Hematopoietic multipotent progenitor cell (in vitro differentiated cells): ENCODE data around the gene CFAP97. TPM values are rescaled to one million over a fixed set of nuclear protein-coding genes. Genes with fewer than 3 reads are reported as not detected.
A peak's percentile ranks its signal among the peaks of the same experiment; 100 is the strongest.
"Not testable (repeated sequence)": the region's sequence is repeated elsewhere in the genome, so short reads cannot be mapped to it uniquely, and the experiment has no call there.

Experiments
- DNase-seq, 3 donors: peaks; one replicate each; pipeline ENCODE4 v3.0.0-alpha.2; 2011 to 2015; ENCODE audit warnings: low read depth in 2 of 3, low spot score in 2 of 3
- total RNA-seq: library from RNA; depleted of rRNA; stranded (reverse); fragments of >200 nt; gene quantifications from one replicate; pipeline ENCODE4 v1.2.3, GENCODE V29; 2012

The CFAP97 gene
- total RNA-seq, 1 donor: 10.0 TPM

DNA sequence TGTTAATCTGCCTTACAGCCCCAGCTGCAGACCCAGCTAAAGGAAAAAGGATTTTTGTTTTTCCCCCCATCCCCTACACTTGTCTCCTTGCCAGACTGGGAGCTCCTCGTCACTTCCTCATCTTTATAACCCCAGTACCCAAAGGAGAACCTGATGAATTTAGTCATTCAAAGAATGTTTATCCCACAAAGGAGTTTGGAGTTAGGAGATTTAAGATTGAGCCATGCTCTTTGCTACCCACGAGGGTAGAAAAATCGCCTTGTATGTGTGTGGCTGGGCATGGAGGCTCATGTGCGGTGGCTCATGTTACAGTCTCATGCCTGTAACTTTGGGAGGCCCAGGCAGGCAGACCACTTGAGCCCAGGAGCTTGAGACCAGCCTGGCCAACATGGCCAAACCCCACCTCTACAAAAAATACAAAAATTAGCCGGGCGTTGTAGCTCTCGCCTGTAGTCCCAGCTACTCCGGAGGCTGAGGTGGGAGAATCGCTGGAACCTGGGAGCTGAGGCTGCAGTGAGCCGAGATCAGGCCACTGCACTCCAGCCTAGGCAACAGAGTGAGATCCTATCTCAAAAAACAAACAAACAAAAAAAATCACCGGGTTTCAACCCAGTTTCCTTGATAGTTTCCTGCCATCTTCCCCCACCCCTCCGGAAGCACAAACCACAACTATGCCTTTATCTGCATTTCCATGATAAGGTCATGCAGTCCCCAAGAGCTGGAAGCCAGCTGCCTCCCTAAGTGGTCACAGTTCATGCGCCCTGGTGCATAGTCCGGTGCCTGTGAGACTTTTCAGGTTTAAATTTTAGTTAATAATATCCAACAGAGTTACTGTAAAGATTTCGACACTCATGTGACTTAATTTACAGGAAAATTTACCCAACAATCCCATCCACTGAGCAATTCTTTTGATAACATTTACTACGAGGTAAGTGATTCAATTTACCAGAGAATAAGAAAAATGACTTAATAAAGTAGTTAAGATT is 1.5 kb downstream of the CFAP97 start:
- peak in 1 of 3 donors; percentile 74 for DNase-seq

DNA sequence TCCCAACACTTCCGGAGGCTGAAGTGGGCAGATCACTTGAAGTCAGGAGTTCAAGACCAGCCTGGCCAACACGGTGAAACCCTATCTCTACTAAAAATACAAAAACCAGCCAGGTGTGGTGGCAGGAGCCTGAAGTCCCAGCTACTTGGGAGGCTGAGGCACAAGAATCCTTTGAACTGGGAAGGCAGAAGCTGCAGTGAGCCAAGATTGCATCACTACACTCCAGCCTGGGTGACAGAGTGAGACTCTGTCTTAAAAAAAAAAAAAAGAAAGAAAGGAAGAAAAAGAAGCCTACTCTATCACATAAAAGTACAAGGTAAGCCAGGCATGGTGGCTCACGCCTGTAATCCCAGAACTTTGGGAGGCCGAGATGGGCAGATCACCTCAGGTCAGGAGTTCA is 5.6 kb downstream of the CFAP97 start:
- DNase-seq: not testable (repeated sequence)

DNA sequence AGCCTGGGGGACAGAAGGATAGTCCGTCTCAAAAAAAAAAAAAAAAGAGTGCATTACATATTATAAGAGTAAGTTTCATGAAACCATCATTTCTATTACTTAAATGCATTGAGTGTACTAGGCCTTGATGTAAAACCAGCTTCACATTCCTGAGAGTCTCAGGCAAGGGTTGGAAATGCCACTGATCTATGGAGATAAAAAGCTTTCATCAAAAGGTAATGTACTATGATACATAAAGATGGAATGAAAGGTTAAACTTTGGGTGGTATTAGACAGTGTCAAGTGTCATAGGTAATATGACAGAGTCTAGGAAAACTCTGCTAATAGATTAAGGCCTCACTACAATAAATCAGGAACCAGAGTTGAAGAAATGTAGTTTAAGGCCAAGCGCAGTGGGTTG is 7.4 kb downstream of the CFAP97 start:
- DNase-seq: no peak

DNA sequence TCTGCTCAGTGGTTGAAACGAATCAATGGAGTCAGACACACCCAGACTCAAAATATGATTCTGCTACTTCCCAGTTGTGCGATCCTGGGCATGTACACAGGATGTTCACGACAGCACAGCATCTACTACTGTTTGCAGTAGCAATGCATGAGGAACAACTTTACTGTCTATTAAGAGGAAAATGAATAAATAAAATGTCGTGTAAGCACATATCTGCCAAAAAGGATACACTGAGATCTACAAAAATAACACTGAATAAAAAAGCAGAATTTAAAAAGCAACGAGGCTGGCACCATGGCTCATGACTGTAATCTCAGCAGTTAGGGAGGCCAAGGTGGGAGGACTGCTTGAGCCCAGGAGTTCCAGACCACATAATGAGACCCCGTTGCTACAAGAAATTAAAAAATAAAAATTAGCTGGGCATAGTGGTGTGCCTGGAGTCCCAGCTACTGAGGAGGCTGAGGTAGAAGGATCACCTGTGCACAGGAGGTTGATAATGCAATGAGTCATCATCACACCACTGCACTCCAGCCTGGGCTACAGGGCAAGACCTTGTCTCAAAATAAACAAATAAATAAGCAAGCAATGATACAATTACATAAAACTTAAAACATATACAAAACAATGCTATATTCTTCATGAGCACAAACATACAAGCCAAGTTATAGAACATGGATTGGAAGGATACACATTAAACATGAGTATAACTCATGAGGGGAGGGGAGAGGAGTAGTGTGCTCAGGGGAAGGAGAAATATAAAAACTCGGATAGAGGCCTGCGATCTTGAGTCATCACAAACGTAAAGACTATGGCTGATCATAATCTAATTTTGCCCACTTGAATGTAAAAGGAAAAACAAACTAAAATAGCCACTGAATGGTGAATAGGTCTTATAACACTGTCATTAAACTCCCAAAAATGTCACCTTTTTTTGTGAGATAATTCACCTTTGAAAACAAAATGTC is 8.6 kb downstream of the CFAP97 start:
- DNase-seq: no peak

DNA sequence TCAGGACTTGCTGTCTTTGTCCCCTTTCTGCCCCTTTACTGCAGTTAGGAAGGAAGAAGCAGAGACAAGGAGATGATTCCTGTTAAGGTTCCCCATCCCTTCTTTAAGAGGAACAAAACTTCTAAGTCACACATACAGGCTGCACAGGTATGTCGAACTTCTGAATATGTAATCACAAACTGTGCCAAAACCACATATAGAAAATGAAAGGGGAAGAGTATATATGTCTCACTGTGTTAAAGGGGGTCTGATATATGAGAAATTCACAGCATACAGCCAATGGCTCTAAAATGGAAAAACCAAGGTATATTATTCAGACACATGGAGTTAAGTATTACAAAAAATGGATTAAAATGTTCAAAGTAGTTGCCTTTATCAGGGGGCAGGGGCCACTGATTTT is 11.7 kb downstream of the CFAP97 start:
- no peak for DNase-seq

DNA sequence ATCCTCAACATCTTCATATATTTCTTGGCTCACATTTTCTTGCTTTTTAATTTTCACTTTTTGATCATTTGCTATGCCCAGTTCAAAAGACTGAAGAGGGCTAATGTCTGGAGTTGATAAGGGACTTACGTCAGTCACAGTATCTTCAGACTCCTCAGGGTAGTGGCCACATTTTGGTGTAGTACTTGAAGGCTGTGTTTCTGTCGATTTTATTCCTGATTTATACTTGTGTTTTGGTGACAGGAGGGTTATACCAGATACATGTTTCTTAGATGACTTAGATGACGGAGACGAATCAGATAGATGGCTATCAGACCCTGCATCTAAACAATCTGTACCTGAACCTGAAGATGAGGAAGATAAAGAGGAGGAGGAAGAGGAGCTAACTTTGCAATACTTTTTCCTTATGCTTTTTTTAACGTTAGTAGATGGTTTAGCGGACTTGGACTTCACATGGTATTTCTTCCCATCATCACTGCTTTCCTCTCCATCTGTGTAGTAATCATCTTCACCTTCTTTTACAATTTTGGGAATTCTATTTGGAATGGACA is 13.4 kb downstream of the CFAP97 start:
- no peak for DNase-seq

DNA sequence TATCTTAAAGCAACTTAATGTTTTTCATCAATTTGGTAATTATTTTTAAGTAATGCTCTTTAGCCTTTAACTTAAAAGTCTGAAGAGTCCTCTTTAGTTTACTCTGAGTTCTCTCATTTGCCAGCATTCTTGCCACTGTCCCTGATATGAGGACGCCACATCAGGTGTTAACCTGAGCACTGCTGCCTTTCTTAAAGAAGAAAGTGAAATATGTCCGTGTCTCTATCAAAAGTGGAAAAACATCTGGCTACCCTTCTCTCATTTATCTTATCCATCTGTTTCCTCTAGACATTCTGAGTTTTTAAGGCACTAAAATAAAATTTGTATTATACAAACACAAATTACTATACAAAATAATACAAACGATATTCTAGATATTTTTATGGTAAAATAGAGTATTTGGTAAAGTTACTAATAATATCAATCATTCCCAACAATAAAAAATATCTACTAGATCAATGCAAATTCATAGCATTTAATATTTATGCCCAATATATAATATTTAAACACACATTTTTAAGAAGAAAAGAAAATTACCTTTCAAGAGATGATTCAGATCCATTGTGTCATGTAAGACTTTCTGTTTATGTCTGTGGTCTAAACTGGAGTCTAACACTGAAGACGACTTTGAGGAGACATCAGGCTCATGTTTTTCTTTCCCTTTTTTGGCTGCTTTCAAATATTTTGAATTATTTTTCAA is 14.0 kb downstream of the CFAP97 start:
- peak in 1 of 3 donors; percentile 16 for DNase-seq

DNA sequence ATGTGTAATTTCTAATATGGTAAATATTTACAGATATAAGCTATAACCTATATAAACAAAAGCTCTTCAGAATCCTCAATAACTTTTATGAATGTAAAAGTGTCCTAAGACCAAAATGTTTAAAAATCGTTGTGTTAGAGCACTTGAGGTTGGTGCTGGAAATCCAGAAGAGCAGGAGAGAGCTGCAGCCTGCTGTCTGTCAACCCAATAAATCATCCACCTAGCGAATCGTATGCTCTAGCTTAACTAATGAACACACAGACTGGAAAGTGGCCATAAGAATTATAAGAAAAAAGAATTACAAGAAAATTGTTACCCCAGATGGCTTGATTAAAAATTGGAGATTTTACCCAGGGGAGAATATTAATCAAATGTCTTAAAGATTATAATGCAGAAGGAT is 17.0 kb downstream of the CFAP97 start:
- no peak for DNase-seq

DNA sequence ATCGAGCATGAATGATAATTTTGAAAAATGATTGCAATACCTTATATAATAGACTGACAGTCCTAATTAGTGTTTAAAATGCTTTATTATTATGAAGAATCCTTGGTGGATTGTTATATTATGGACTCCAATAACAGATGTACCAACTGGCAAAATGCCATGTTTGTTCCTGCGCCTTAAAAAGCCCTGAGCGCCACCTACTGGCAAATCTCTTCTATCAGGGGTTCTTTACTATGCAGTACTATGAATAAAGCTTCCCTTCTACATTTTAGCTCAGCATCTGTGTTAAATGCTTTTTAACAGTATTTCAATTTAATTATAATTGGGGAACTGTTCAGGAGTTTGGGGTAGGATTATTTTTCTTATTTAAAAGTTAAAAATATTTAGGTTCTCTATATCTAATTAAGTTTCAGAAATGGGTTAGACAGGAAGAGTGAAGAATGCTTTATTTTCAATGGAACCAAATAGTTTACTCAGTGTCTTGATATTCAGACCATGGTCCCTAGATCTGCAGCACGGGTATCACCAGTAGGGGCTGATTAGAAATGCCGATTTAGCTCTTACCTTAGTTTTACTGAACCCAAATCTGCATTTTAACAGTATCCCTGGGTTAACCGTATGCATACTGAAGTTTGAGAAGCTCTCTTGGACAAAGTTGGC is 20.0 kb downstream of the CFAP97 start:
- peak; percentile 67 to 93 (median 85) for DNase-seq

DNA sequence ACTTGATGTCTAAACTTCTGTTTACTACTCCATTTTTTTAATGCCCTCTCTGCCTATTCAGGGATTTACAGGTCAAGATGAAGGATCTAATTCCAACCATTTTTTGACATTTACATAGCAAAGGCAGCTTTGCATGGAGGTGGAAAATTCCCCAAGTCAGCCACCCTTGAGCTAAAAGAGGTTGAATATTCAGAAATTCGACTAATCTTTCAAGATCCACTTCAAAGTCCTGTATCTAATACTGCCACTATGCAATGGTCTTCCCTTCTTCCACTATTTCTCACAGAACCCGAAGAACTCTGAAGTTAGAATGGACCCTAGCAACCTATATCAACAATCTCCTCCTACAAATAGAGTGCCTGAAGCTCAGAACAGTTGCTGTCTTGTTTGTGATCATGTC is 21.6 kb downstream of the CFAP97 start:
- no peak for DNase-seq

DNA sequence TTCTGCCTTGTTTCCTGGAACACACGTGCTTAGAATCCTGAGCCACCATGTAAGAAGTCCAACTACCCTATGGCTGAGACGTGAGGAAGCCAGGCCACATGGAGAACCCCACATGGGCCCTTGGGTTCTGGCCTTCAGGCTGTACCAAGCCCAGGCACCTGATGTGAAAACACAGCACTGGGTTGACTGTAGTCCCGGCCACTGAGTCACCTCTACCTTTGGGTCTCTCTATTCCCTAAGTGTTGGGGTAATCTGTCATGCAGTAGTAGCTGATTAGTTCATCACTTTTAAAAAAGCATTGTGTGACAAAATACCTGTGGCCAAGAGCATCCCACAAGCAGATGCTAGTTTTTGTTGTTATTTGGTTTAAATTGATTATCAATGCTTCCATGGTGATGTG is 24.3 kb downstream of the CFAP97 start:
- no peak for DNase-seq

DNA sequence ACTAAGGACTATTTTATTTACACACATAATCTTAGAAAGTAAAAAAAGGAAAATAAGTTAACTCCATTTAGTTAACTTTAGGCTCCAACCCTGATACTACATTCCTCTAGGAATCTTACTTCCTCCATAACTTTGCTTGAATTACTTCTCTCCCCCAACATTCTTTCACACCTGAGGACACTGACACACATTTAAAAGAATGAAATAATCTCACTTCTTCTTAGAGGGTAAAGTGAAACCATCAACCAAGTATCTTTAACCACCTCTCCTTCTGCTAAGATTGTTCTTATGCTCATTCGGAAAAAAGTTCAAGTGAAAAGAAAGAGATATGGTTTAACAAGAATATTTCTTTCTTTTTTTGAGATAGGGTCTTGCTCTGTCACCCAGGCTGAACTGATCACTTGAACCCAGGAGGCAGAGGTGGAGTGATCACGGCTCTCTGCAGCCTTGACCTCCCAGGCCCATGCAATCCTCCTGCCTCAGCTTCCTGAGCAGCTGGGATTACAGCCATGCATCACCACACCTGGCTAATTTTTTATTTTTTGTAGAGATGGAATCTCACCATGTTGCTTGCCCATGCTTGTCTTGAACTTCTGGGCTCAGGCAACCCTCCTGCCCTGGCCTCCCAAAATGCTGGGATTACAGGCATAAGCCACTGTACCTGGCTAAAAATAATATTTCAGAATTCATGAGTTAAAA is 32.3 kb downstream of the CFAP97 start:
- no peak for DNase-seq

DNA sequence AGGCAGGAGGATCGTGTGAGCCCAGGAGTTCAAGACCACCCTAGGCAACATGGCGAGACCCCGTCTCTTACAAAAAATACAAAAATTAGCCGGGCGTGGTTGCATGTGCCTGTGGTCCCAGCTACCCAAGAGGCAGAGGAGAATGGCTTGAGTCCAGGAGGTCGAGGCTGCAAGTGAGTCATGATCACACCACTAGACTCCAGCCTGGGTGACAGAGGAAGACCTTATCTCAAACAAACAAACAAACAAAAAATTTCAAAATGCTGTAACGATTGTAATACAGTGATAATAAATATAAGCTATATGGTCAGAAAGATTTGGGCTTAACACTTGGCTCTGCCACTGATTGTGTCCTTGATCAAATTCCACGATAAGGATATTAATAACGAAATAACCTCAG is 36.6 kb downstream of the CFAP97 start:
- DNase-seq: no peak

DNA sequence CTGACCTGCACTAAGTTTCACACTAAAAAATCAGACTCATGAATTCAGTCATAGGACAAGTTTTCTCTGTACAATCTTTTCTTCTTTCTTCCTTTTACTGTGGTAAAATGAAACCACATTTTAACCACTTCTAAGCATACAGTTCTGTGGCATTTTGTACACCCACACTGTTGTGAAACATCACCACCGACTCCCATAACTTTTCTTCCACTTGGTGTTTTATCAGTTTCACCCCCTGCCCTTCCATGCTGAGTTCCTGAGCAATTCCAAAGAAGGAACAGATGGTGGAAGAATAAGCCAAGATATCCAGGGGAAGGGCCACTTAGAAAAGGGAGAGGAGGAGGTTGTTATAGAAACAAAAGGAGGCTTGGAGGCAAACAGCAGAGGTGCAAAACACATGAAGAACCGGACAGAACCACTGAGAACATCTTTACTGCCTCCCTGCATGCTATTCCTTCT is 38.2 kb downstream of the CFAP97 start:
- DNase-seq: peak in 1 of 3 donors; percentile 46

DNA sequence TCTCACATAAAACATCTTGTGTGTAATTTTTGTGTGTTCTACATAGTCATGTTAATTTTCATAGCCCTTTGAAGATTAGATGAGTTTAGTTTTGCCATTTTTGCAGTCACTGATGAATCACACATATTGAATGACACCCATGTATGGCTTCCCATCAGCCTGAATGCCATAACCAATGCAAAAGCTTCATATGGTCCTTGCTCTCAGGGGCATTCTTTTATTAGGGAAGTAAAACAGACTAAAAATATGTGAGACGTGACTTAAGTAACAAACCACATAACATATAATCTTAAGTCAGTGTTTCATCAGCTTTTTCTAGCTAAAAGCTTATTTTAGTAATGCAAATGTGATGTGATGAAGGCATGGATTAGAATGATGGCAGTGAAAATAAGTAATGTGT is 52.5 kb downstream of the CFAP97 start:
- no peak for DNase-seq

DNA sequence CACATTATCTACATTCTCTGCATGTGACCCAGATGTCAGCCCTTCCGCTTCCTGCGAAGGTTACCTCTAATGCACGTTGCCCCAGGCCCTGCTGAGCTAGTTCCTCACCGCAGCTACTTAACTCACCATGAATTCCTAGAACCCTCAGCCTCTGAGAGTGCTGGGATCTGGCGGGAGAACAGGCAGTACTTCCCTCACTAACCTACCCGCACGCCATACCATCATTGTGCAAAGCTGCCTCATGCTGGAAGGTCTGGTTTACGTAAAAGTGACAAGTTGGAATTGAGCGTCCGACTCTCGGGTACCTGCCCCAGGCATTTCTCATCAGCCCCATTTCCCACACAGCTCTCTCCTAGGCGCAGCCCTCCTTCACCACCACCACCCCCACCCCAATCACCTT is 54.4 kb downstream of the CFAP97 start:
- DNase-seq: no peak

DNA sequence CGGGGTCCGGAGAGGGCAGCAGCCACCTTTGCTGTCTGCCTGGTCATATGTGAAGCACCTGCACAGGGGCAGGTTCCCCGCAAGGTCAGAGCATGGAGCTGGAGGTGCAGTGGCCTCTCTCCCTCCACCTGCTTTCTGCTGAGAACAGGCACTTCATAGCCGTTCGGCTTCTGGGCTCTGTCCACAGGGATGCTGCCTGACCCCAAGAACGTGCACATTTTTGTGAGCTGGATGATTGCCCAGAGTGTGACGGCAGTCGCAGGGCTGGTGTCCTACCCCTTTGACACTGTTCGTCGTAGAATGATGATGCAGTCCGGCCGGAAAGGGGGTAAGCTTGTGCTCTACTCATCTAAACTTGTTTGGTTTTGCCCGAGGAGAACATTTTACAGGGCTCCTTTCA is 58.2 kb downstream of the CFAP97 start:
- no peak for DNase-seq

DNA sequence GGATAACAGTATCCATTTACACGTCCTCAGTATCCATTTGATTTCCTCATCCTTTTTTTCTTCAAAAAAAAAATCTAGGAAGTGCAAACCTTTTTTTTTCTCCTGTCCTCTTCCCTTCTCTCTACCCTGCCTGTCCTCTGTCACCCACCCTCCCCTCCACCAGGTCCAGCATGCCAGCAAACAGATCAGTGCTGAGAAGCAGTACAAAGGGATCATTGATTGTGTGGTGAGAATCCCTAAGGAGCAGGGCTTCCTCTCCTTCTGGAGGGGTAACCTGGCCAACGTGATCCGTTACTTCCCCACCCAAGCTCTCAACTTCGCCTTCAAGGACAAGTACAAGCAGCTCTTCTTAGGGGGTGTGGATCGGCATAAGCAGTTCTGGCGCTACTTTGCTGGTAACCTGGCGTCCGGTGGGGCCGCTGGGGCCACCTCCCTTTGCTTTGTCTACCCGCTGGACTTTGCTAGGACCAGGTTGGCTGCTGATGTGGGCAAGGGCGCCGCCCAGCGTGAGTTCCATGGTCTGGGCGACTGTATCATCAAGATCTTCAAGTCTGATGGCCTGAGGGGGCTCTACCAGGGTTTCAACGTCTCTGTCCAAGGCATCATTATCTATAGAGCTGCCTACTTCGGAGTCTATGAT is 59.1 kb downstream of the CFAP97 start:
- no peak for DNase-seq

DNA sequence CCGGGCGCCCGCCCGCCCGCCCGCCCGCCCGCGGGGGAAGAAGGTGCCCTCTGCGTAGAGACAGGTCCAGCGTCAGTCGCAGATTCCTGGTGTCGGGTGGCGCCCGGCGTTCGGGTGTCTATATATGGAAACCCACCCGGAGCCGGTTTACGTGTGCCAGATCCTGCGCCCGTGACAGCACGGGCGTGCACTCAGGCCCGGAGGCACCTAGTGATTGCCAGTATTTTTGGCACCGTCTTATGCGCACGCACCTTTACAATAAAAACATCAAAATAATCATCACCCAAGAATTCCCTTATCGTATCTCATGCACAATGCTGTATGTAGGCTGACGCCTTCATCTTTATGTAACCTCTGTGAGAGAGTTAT is 60.2 kb downstream of the CFAP97 start:
- DNase-seq: peak in 2 of 3 donors; percentile 20 to 21
